ENCODE results near the gene APOO.
"Not testable (repeated sequence)": the region's sequence is repeated elsewhere in the genome, so short reads cannot be mapped to it uniquely, and the experiment has no call there.

Gene APOO

GRCh38 chrX:23859238-23859637, 48.5 kb downstream of the APOO start:
- not testable (repeated sequence) for DNase-seq (ENCODE audit: low read depth)

- DNase-seq (ENCODE audit: low read depth), result no peak
Observed at GRCh38 chrX:23857935-23858334, 49.8 kb downstream of the APOO start.

- DNase-seq (ENCODE audit: low read depth), result no peak
Observed at GRCh38 chrX:23857363-23857762, 50.4 kb downstream of the APOO start.

GRCh38 chrX:23855569-23855968, 52.2 kb downstream of the APOO start:
- DNase-seq (ENCODE audit: low read depth), result no peak

- no peak for DNase-seq (ENCODE audit: low read depth)
Observed at GRCh38 chrX:23854945-23855344, 52.8 kb downstream of the APOO start.

GRCh38 chrX:23854122-23854521, 53.6 kb downstream of the APOO start:
- no peak for DNase-seq (ENCODE audit: low read depth)

GRCh38 chrX:23851544-23851943, 56.2 kb downstream of the APOO start:
- DNase-seq (ENCODE audit: low read depth), result no peak

- DNase-seq (ENCODE audit: low read depth), result no peak
Observed at GRCh38 chrX:23849241-23849640, 58.5 kb downstream of the APOO start.

- DNase-seq (ENCODE audit: low read depth), result no peak
Observed at GRCh38 chrX:23845351-23845817, 62.4 kb downstream of the APOO start.

GRCh38 chrX:23844502-23845138, 63.1 kb downstream of the APOO start:
- no peak for DNase-seq (ENCODE audit: low read depth)

GRCh38 chrX:23841847-23842522, 65.8 kb downstream of the APOO start:
- DNase-seq (ENCODE audit: low read depth), result no peak

GRCh38 chrX:23840674-23841073, 67.1 kb downstream of the APOO start:
- no peak for DNase-seq (ENCODE audit: low read depth)

- no peak for DNase-seq (ENCODE audit: low read depth)
Observed at GRCh38 chrX:23838953-23839352, 68.8 kb downstream of the APOO start.

- no peak for DNase-seq (ENCODE audit: low read depth)
Observed at GRCh38 chrX:23832721-23833120, 75.0 kb downstream of the APOO start.

- no peak for DNase-seq (ENCODE audit: low read depth)
Observed at GRCh38 chrX:23828881-23829280, 78.9 kb downstream of the APOO start.

- no peak for DNase-seq (ENCODE audit: low read depth)
Observed at GRCh38 chrX:23826653-23827052, 81.1 kb downstream of the APOO start.

GRCh38 chrX:23826216-23826615, 81.5 kb downstream of the APOO start:
- DNase-seq (ENCODE audit: low read depth), result no peak

- DNase-seq (ENCODE audit: low read depth), result no peak
Observed at GRCh38 chrX:23825675-23826074, 82.1 kb downstream of the APOO start.

- DNase-seq (ENCODE audit: low read depth), result no peak
Observed at GRCh38 chrX:23822841-23823240, 84.9 kb downstream of the APOO start.

GRCh38 chrX:23822397-23822796, 85.3 kb downstream of the APOO start:
- DNase-seq (ENCODE audit: low read depth), result no peak

- DNase-seq (ENCODE audit: low read depth), result no peak
Observed at GRCh38 chrX:23821847-23822246, 85.9 kb downstream of the APOO start.

GRCh38 chrX:23820235-23820782, 87.4 kb downstream of the APOO start:
- DNase-seq (ENCODE audit: low read depth), result no peak

- no peak for DNase-seq (ENCODE audit: low read depth)
Observed at GRCh38 chrX:23819385-23820234, 88.1 kb downstream of the APOO start.

Data from activated T-cell treated with anti-CD3 and anti-CD28 coated beads for 24 hours (primary cell).